H9 (cell line): Measurements from ENCODE around the gene RAB30. TPM values are rescaled to one million over a fixed set of nuclear protein-coding genes. Genes with fewer than 3 reads are reported as not detected.

Experiments used
- DNase-seq: peaks from one replicate; pipeline ENCODE4 v3.0.0-alpha.2; 2017
- H2AFZ ChIP-seq: one replicate; pipeline ENCODE4 v1.6.1; 2013; ENCODE audit warnings: mild to moderate bottlenecking, low read length, control low read depth, moderate library complexity
- H2AK5ac ChIP-seq: 2 replicates; pipeline ENCODE4 v1.6.1; 2013; ENCODE audit warnings: low read length, control low read depth, mixed read lengths; ENCODE audit not compliant: insufficient read length
- H2BK120ac ChIP-seq: one replicate; pipeline ENCODE4 v1.6.1; 2013; ENCODE audit warnings: low read depth, mild to moderate bottlenecking, low read length, control low read depth, inconsistent platforms; ENCODE audit not compliant: poor library complexity, severe bottlenecking
- H2BK12ac ChIP-seq: 2 replicates; pipeline ENCODE4 v1.6.1; 2013; ENCODE audit warnings: low read length, control low read depth, mixed read lengths, low read depth; ENCODE audit not compliant: insufficient read length
- H2BK15ac ChIP-seq: 2 replicates; pipeline ENCODE4 v1.6.1; 2013; ENCODE audit warnings: low read depth, low read length, control low read depth
- H2BK20ac ChIP-seq: one replicate; pipeline ENCODE4 v1.6.1; 2013; ENCODE audit warnings: low read depth, mild to moderate bottlenecking, low read length, control low read depth, inconsistent platforms; ENCODE audit not compliant: poor library complexity, severe bottlenecking
- H2BK5ac ChIP-seq: 2 replicates; pipeline ENCODE4 v1.6.1; 2013; ENCODE audit warnings: low read length, control low read depth, mixed read lengths; ENCODE audit not compliant: insufficient read length
- H3K14ac ChIP-seq: 2 replicates; pipeline ENCODE4 v1.6.1; 2013; ENCODE audit warnings: low read length, control low read depth; ENCODE audit not compliant: insufficient read depth
- H3K18ac ChIP-seq: 2 replicates; pipeline ENCODE4 v1.6.1; 2013; ENCODE audit warnings: low read depth, mild to moderate bottlenecking, mixed read lengths, low read length, control low read depth; ENCODE audit not compliant: insufficient read length
- H3K23ac ChIP-seq: 2 replicates; pipeline ENCODE4 v1.6.1; 2013; ENCODE audit warnings: low read length, control low read depth, mixed read lengths, low read depth; ENCODE audit not compliant: insufficient read length
- H3K23me2 ChIP-seq: 2 replicates; pipeline ENCODE4 v1.6.1; 2013; ENCODE audit warnings: low read depth, mild to moderate bottlenecking, mixed read lengths, low read length, control low read depth; ENCODE audit not compliant: insufficient read length, poor library complexity, severe bottlenecking
- H3K27ac ChIP-seq: 2 replicates; pipeline ENCODE4 v1.5.1; 2013; ENCODE audit warnings: low read length, control low read depth, mixed read lengths, low read depth; ENCODE audit not compliant: insufficient read length
- H3K27me3 ChIP-seq: 2 replicates; pipeline ENCODE4 v1.6.1; 2013; ENCODE audit warnings: low read length, control low read depth, inconsistent platforms; ENCODE audit not compliant: insufficient read depth
- H3K4ac ChIP-seq: 2 replicates; pipeline ENCODE4 v1.6.1; 2013; ENCODE audit warnings: low read depth, mild to moderate bottlenecking, control low read depth, inconsistent platforms, low read length, moderate library complexity
- H3K4me1 ChIP-seq: 2 replicates; pipeline ENCODE4 v1.6.1; 2013; ENCODE audit warnings: low read length, control low read depth, inconsistent platforms; ENCODE audit not compliant: insufficient read depth
- H3K4me2 ChIP-seq: 2 replicates; pipeline ENCODE4 v1.6.1; 2013; ENCODE audit warnings: low read length, control low read depth, mixed read lengths; ENCODE audit not compliant: insufficient read length, insufficient read depth
- H3K56ac ChIP-seq: 2 replicates; pipeline ENCODE4 v1.6.1; 2013; ENCODE audit warnings: low read depth, mild to moderate bottlenecking, mixed read lengths, low read length, control low read depth; ENCODE audit not compliant: insufficient read length
- H3K79me1 ChIP-seq: 2 replicates; pipeline ENCODE4 v1.6.1; 2013; ENCODE audit warnings: low read depth, mild to moderate bottlenecking, moderate library complexity, low read length, control low read depth, inconsistent platforms; ENCODE audit not compliant: insufficient read depth, poor library complexity, severe bottlenecking
- H3K79me2 ChIP-seq: 2 replicates; pipeline ENCODE4 v1.6.1; 2013; ENCODE audit warnings: low read length, control low read depth, inconsistent platforms; ENCODE audit not compliant: insufficient read depth
- H3K9ac ChIP-seq: 2 replicates; pipeline ENCODE4 v1.6.1; 2013; ENCODE audit warnings: low read length, control low read depth, mixed read lengths; ENCODE audit not compliant: insufficient read length; ENCODE audit errors: extremely low read depth
- H3K9me3 ChIP-seq: one replicate; pipeline ENCODE4 v1.6.1; 2013; ENCODE audit warnings: low read depth, low read length, inconsistent platforms; ENCODE audit not compliant: control insufficient read depth
- H3T11ph ChIP-seq: one replicate; pipeline ENCODE4 v1.6.1; 2013; ENCODE audit warnings: mild to moderate bottlenecking, low read length, control low read depth, inconsistent platforms
- H4K20me1 ChIP-seq: one replicate; pipeline ENCODE4 v1.6.1; 2013; ENCODE audit not compliant: control insufficient read depth, insufficient read length, insufficient read depth
- H4K5ac ChIP-seq: 2 replicates; pipeline ENCODE4 v1.6.1; 2013; ENCODE audit warnings: low read depth, mild to moderate bottlenecking, mixed read lengths, low read length, control low read depth; ENCODE audit not compliant: insufficient read length
- H4K8ac ChIP-seq: replicated peaks from 2 replicates; pipeline ENCODE4 v1.6.1; 2013; ENCODE audit warnings: low read length, control low read depth, mixed read lengths, low read depth; ENCODE audit not compliant: insufficient read length
- H4K91ac ChIP-seq: 2 replicates; pipeline ENCODE4 v1.6.1; 2013; ENCODE audit warnings: low read depth, mild to moderate bottlenecking, moderate library complexity, mixed read lengths, low read length, control low read depth; ENCODE audit not compliant: insufficient read length
- H3K27ac Mint-ChIP-seq, 3 experiments: 2 replicates in 2 of 3; 3 replicates in 1 of 3; pipeline ENCODE4 v1.8.0; 2020 to 2021; ENCODE audit warnings: mixed read lengths in 3 of 3, mild to moderate bottlenecking in 1 of 3, moderate library complexity in 1 of 3
- H3K27me3 Mint-ChIP-seq: 2 replicates; pipeline ENCODE4 v1.8.0; 2021; ENCODE audit warnings: low read depth, mild to moderate bottlenecking, moderate library complexity, mixed read lengths
- H3K36me3 Mint-ChIP-seq, 3 experiments: 2 replicates in 2 of 3; 3 replicates in 1 of 3; pipeline ENCODE4 v1.8.0; 2020 to 2021; ENCODE audit warnings: low read depth in 3 of 3, mixed read lengths in 3 of 3; ENCODE audit not compliant: insufficient read depth in 1 of 3
- H3K4me1 Mint-ChIP-seq, 2 experiments: 2 replicates each; pipeline ENCODE4 v1.8.0; 2020; ENCODE audit warnings: mixed read lengths in 2 of 2
- H3K4me3 Mint-ChIP-seq, 2 experiments: 2 replicates in 1 of 2; 3 replicates in 1 of 2; pipeline ENCODE4 v1.8.0; 2020 to 2021; ENCODE audit warnings: mild to moderate bottlenecking in 2 of 2, mixed read lengths in 2 of 2, moderate library complexity in 1 of 2
- H3K9me3 Mint-ChIP-seq, 2 experiments: 2 replicates in 1 of 2; 3 replicates in 1 of 2; pipeline ENCODE4 v1.8.0; 2020; ENCODE audit warnings: mild to moderate bottlenecking in 2 of 2, mixed read lengths in 2 of 2, moderate library complexity in 1 of 2
- WGBS: extraction: QIAGEN DNeasy Blood & Tissue Kit; methylation state at CpG from one replicate; pipeline ENCODE4 v1.1.7; 2013; ENCODE audit warnings: missing lambda C conversion rate, low lambda C conversion rate, mixed read lengths; ENCODE audit not compliant: insufficient read length; ENCODE audit errors: extremely low coverage; 5-methylcytosine and 5-hydroxymethylcytosine counted together
- total RNA-seq: library from RNA; stranded (reverse); gene quantifications from 2 replicates; pipeline ENCODE4 v1.2.1, GENCODE V29; 2021
- TF ChIP-seq, protein P1 (sequence below): fragments of 200-600 bp; sonication (generic); conservative IDR thresholded peaks from 3 replicates; pipeline ENCODE4 v1.8.0; 2021; ENCODE audit warnings: antibody characterized with exemption, mild to moderate bottlenecking

RAB30 gene
- total RNA-seq, 1 experiment from 2014 or later, result 4.8 TPM

DNA sequence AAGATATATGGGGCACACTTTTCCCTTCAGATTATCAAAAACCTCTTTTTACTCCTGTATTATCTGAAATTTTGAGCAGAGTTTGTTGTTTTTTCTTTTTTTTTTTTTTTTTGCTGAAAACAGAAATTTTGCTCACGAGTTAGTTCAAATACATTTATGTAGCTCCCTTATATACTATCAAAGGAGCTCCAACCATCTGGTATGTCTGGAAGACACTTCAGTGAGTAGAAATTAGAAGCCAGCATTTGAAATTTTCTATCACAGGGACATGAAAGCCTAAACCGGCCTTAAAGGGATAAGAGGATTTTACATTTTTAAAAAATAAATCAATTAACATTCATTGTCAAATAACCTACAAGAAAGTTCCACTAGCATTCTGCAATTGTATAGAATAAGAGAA is 96.8 kb downstream of the RAB30 start:
- no peak overlapping the region for H3K4ac ChIP-seq
- no peaks in the 10 kb centered on the region for H3K4me1 ChIP-seq
- H3K4me1 Mint-ChIP-seq, result no peaks in the 10 kb centered on the region
- no peak overlapping the region for H3K4me3 Mint-ChIP-seq
- H3K79me2 ChIP-seq, result no peaks in the 10 kb centered on the region
- H4K91ac ChIP-seq, result no peak overlapping the region
- H3K27me3 ChIP-seq, result no peaks in the 10 kb centered on the region
- H3K79me1 ChIP-seq, result no peaks in the 10 kb centered on the region
- H3K9ac ChIP-seq, result no peak overlapping the region
- no peak overlapping the region for H3K23ac ChIP-seq
- no peak overlapping the region for H2BK12ac ChIP-seq
- WGBS, result no CpG with 5 or more reads among the region's 2 CpGs
- H4K20me1 ChIP-seq, result no peaks in the 10 kb centered on the region
- H3K18ac ChIP-seq, result no peak overlapping the region
- no peak overlapping the region for H4K8ac ChIP-seq
- H3K27ac Mint-ChIP-seq, result no peak overlapping the region
- no peak overlapping the region for H2BK5ac ChIP-seq
- DNase-seq, result no peak
- no peak overlapping the region for H3K14ac ChIP-seq
- TF ChIP-seq, protein P1, sequence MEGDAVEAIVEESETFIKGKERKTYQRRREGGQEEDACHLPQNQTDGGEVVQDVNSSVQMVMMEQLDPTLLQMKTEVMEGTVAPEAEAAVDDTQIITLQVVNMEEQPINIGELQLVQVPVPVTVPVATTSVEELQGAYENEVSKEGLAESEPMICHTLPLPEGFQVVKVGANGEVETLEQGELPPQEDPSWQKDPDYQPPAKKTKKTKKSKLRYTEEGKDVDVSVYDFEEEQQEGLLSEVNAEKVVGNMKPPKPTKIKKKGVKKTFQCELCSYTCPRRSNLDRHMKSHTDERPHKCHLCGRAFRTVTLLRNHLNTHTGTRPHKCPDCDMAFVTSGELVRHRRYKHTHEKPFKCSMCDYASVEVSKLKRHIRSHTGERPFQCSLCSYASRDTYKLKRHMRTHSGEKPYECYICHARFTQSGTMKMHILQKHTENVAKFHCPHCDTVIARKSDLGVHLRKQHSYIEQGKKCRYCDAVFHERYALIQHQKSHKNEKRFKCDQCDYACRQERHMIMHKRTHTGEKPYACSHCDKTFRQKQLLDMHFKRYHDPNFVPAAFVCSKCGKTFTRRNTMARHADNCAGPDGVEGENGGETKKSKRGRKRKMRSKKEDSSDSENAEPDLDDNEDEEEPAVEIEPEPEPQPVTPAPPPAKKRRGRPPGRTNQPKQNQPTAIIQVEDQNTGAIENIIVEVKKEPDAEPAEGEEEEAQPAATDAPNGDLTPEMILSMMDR, result no peak
- H3K4me2 ChIP-seq, result no peak overlapping the region
- no peaks in the 10 kb centered on the region for H3K9me3 ChIP-seq
- H2AK5ac ChIP-seq, result no peak overlapping the region
- H3T11ph ChIP-seq, result no peak overlapping the region
- no peak overlapping the region for H2BK15ac ChIP-seq
- H3K9me3 Mint-ChIP-seq, result no peaks in the 10 kb centered on the region; a peak in 1 of 5 replicates
- H3K56ac ChIP-seq, result no peak overlapping the region
- no peak overlapping the region for H2BK120ac ChIP-seq
- H3K23me2 ChIP-seq, result no peaks in the 10 kb centered on the region
- no peak overlapping the region for H2AFZ ChIP-seq
- H4K5ac ChIP-seq, result no peak overlapping the region
- H3K27ac ChIP-seq, result no peak overlapping the region
- H2BK20ac ChIP-seq, result no peak overlapping the region
- no peaks in the 10 kb centered on the region for H3K27me3 Mint-ChIP-seq
- no peaks in the 10 kb centered on the region for H3K36me3 Mint-ChIP-seq
